SK-N-SH treated with all-trans-retinoic acid at 6 μM for 48 hours (cell line): ENCODE measurements around the gene TUB.

Experiments used
- ATAC-seq: fragments of 200-7000 bp; cut with Tn5 transposase; 3 replicates; pipeline ENCODE4 v1.9.1; 2020; ENCODE audit warnings: mild to moderate bottlenecking, moderate library complexity
- ARNTL ChIP-seq: fragments of 450-650 bp; formaldehyde crosslinking; IDR thresholded peaks from 2 replicates; pipeline ENCODE4 v1.5.0; 2020; ENCODE audit warnings: low read depth, mild to moderate bottlenecking, moderate library complexity, borderline replicate concordance
- BACH2 ChIP-seq: fragments of 250-450 bp; sonication (Bioruptor Pico); IDR thresholded peaks from 2 replicates; pipeline ENCODE4 v1.9.0; 2021; ENCODE audit warnings: mild to moderate bottlenecking, borderline replicate concordance
- CREB5 ChIP-seq: fragments of 250-450 bp; sonication (Bioruptor Pico); IDR thresholded peaks from 2 replicates; pipeline ENCODE4 v1.5.1; 2020; ENCODE audit warnings: low read depth, mild to moderate bottlenecking, moderate library complexity
- CSDC2 ChIP-seq: fragments of 250-450 bp; sonication (Bioruptor Pico); IDR thresholded peaks from 2 replicates; pipeline ENCODE4 v1.5.0; 2020; ENCODE audit warnings: mild to moderate bottlenecking, moderate library complexity
- ESRRG ChIP-seq: fragments of 250-450 bp; sonication (Bioruptor Pico); IDR thresholded peaks from 2 replicates; pipeline ENCODE4 v1.6.1; 2021; ENCODE audit warnings: mild to moderate bottlenecking
- GLIS3 ChIP-seq: fragments of 250-450 bp; sonication (Bioruptor Pico); IDR thresholded peaks from 2 replicates; pipeline ENCODE4 v1.5.0; 2020; ENCODE audit warnings: mild to moderate bottlenecking, moderate library complexity
- ISL1 ChIP-seq: fragments of 250-450 bp; sonication (Bioruptor Pico); IDR thresholded peaks from 2 replicates; pipeline ENCODE4 v2.1.2; 2022; ENCODE audit warnings: mild to moderate bottlenecking, moderate library complexity
- OSR1 ChIP-seq: fragments of 250-450 bp; sonication (Bioruptor Pico); IDR thresholded peaks from 2 replicates; pipeline ENCODE4 v1.8.0; 2022; ENCODE audit warnings: moderate library complexity, mild to moderate bottlenecking, inconsistent platforms
- PPARA ChIP-seq: fragments of 250-450 bp; sonication (Bioruptor Pico); IDR thresholded peaks from 2 replicates; pipeline ENCODE4 v1.5.0; 2020; ENCODE audit warnings: mild to moderate bottlenecking, borderline replicate concordance
- RARB ChIP-seq: fragments of 250-450 bp; sonication (Bioruptor Pico); IDR thresholded peaks from 2 replicates; pipeline ENCODE4 v1.8.0; 2021; ENCODE audit warnings: mild to moderate bottlenecking, moderate library complexity
- SNAI2 ChIP-seq: fragments of 250-450 bp; sonication (Bioruptor Pico); IDR thresholded peaks from 2 replicates; pipeline ENCODE4 v1.5.0; 2020; ENCODE audit warnings: mild to moderate bottlenecking, moderate library complexity
- TCF4 ChIP-seq: fragments of 250-450 bp; sonication (Bioruptor Pico); IDR thresholded peaks from 2 replicates; pipeline ENCODE4 v1.8.0; 2021; ENCODE audit warnings: mild to moderate bottlenecking, moderate library complexity, borderline replicate concordance
- TOX ChIP-seq: fragments of 250-450 bp; sonication (Bioruptor Pico); IDR thresholded peaks from 2 replicates; pipeline ENCODE4 v1.8.0; 2021; ENCODE audit warnings: mild to moderate bottlenecking, moderate library complexity, borderline replicate concordance
- ZC3H10 ChIP-seq: fragments of 250-450 bp; sonication (Bioruptor Pico); IDR thresholded peaks from 2 replicates; pipeline ENCODE4 v1.5.1; 2021; ENCODE audit warnings: mild to moderate bottlenecking, moderate library complexity
- ZFP3 ChIP-seq: fragments of 250-450 bp; sonication (Bioruptor Pico); IDR thresholded peaks from 2 replicates; pipeline ENCODE4 v1.5.0; 2020; ENCODE audit warnings: mild to moderate bottlenecking, moderate library complexity
- ZFP30 ChIP-seq: fragments of 450-650 bp; formaldehyde crosslinking; IDR thresholded peaks from 2 replicates; pipeline ENCODE4 v1.5.0; 2022; ENCODE audit warnings: mild to moderate bottlenecking, moderate library complexity
- ZNF565 ChIP-seq: fragments of 450-650 bp; formaldehyde crosslinking; conservative IDR thresholded peaks from 2 replicates; pipeline ENCODE4 v1.5.0; 2020; ENCODE audit warnings: low read depth, mild to moderate bottlenecking, moderate library complexity
- ZNF70 ChIP-seq: fragments of 450-650 bp; formaldehyde crosslinking; IDR thresholded peaks from 2 replicates; pipeline ENCODE4 v1.5.0; 2020; ENCODE audit warnings: mild to moderate bottlenecking, moderate library complexity
- ZNF8 ChIP-seq: fragments of 450-650 bp; formaldehyde crosslinking; IDR thresholded peaks from 2 replicates; pipeline ENCODE4 v1.5.0; 2020; ENCODE audit warnings: mild to moderate bottlenecking, moderate library complexity
- TF ChIP-seq, protein P1 (sequence below): fragments of 250-450 bp; sonication (Bioruptor Pico); IDR thresholded peaks from 2 replicates; pipeline ENCODE4 v1.5.1; 2021; ENCODE audit warnings: mild to moderate bottlenecking, moderate library complexity
- TF ChIP-seq, protein P2 (sequence below): fragments of 250-450 bp; sonication (Bioruptor Pico); IDR thresholded peaks from 2 replicates; pipeline ENCODE4 v1.8.0; 2021; ENCODE audit warnings: low read depth, mild to moderate bottlenecking, moderate library complexity, borderline replicate concordance

TUB gene

GRCh38 chr11:8038393-8038792 lies 42.6 kb upstream of the TUB start (continued):
- TF ChIP-seq ZFP30 (CRISPR knock-in tag): no peak
- TF ChIP-seq TOX (CRISPR knock-in tag): no peak

DNA sequence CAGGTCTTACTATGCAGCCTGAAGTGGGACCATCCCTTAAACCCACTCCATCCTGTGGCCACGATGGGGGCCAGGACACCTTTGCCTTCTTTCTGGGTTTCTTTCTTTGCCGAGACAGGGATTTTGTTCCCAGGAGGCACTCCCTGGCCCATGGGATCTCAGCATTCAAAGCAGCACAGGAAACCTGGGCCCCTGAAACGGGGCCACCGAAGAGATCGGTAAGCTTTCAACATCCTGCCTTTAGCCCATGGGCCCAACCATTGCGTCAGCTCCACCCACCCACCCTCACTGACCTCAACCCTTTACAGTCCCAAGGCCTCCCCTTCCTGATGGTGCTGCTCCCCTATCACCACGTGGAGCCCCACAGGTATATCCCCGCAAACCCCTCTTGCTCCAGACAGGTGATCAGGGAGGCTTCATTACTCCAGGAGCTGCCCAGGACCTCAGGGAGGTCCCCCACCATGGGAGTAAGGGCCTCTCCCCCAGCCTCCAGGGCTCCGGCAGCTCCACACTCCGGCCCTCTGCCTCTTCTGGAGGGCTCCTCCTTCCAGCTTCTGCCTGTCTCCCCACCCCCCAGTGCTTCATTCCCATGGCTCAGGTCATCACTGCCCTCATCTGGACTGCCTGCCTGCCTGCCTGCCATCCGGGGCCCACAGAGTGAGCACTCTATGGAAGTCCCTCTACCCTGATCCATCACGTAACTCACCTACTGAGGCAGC lies 42.0 kb upstream of the TUB start:
- ATAC-seq: no peak
- TF ChIP-seq, protein P1, sequence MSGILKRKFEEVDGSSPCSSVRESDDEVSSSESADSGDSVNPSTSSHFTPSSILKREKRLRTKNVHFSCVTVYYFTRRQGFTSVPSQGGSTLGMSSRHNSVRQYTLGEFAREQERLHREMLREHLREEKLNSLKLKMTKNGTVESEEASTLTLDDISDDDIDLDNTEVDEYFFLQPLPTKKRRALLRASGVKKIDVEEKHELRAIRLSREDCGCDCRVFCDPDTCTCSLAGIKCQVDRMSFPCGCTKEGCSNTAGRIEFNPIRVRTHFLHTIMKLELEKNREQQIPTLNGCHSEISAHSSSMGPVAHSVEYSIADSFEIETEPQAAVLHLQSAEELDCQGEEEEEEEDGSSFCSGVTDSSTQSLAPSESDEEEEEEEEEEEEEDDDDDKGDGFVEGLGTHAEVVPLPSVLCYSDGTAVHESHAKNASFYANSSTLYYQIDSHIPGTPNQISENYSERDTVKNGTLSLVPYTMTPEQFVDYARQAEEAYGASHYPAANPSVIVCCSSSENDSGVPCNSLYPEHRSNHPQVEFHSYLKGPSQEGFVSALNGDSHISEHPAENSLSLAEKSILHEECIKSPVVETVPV (CRISPR knock-in tag): no peak
- no peak for TF ChIP-seq BACH2 (CRISPR knock-in tag)
- no peak for TF ChIP-seq CREB5 (CRISPR knock-in tag)
- TF ChIP-seq CSDC2 (CRISPR knock-in tag): no peak
- no peak for TF ChIP-seq SNAI2 (CRISPR knock-in tag)
- TF ChIP-seq OSR1: no peak

GRCh38 chr11:8039530-8040260 lies 41.3 kb upstream of the TUB start:
- no peak for ATAC-seq
- TF ChIP-seq ZNF8 (no peak), TOX (CRISPR knock-in tag) (no peak), SNAI2 (CRISPR knock-in tag) (no peak), ISL1 (CRISPR knock-in tag) (no peak), ZFP3 (no peak), ZC3H10 (CRISPR knock-in tag) (no peak), CREB5 (CRISPR knock-in tag) (no peak), GLIS3 (CRISPR knock-in tag) (no peak), ZNF565 (CRISPR knock-in tag) (no peak), ZNF70 (no peak), ESRRG (CRISPR knock-in tag) (no peak)

- no peak for ATAC-seq
- TF ChIP-seq ARNTL (CRISPR knock-in tag) (no peak), ZNF565 (CRISPR knock-in tag) (no peak), ZC3H10 (CRISPR knock-in tag) (no peak), ZFP3 (no peak), ZFP30 (CRISPR knock-in tag) (no peak), CREB5 (CRISPR knock-in tag) (no peak), GLIS3 (CRISPR knock-in tag) (no peak), TCF4 (CRISPR knock-in tag) (no peak), CSDC2 (CRISPR knock-in tag) (no peak), ISL1 (CRISPR knock-in tag) (no peak), SNAI2 (CRISPR knock-in tag) (no peak), TOX (CRISPR knock-in tag) (no peak), RARB (CRISPR knock-in tag) (no peak), ZNF70 (no peak), ZNF8 (no peak), PPARA (CRISPR knock-in tag) (no peak)
- TF ChIP-seq, protein P2, sequence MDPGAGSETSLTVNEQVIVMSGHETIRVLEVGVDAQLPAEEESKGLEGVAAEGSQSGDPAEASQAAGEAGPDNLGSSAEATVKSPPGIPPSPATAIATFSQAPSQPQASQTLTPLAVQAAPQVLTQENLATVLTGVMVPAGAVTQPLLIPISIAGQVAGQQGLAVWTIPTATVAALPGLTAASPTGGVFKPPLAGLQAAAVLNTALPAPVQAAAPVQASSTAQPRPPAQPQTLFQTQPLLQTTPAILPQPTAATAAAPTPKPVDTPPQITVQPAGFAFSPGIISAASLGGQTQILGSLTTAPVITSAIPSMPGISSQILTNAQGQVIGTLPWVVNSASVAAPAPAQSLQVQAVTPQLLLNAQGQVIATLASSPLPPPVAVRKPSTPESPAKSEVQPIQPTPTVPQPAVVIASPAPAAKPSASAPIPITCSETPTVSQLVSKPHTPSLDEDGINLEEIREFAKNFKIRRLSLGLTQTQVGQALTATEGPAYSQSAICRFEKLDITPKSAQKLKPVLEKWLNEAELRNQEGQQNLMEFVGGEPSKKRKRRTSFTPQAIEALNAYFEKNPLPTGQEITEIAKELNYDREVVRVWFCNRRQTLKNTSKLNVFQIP: no peak
- TF ChIP-seq, protein P1 (CRISPR knock-in tag): no peak
Measured at GRCh38 chr11:8040261-8040920, 40.6 kb upstream of the TUB start.
